ENCODE results near the gene GABARAPL1.

GABARAPL1 gene

GRCh38 chr12:10235761-10236631 lies 23.3 kb downstream of the GABARAPL1 start:
- DNase-seq = no peak

GRCh38 chr12:10236720-10237119 lies 24.0 kb downstream of the GABARAPL1 start:
- DNase-seq = no peak

DNA sequence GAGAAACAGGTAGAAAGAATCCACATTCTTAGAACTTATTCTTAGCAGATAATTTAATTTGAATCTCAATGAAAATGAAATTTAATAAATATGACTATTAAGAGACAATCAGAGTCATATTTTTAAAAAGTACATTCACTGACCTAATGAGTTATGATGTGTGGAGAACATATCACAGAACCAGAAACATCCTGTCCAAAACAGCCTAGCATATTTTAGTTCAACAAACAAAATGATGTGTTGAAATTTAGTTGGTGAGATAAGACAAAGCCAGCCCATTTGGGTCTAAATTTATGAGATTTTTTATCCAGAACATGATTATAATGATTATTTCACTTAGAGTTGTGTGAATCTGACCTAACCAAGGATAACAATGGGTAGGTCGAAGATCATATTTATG lies 25.8 kb downstream of the GABARAPL1 start:
- no peak for DNase-seq

DNA sequence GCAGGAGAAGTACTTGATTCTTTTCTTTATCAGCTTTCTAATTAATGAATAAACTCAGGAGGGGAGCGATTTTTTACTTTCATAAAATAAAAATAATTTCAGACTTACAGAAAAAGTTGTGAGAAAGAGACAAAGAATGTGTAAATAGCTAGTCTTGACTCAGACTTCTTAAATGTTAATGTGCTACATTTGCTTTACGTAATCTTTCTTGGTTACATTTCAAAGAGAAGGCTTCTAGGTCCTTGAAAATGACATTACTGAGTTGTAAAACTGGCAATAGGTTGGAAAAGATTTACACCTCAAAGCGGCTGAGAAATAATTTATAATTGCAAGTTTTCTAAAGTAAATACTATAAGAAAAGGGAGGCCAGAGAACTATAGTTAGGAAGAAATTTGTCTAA lies 28.6 kb downstream of the GABARAPL1 start:
- DNase-seq = no peak

GRCh38 chr12:10241727-10242126 lies 29.1 kb downstream of the GABARAPL1 start:
- no peak for DNase-seq

- DNase-seq = no peak
Measured at GRCh38 chr12:10242539-10242938, 29.9 kb downstream of the GABARAPL1 start.

DNA sequence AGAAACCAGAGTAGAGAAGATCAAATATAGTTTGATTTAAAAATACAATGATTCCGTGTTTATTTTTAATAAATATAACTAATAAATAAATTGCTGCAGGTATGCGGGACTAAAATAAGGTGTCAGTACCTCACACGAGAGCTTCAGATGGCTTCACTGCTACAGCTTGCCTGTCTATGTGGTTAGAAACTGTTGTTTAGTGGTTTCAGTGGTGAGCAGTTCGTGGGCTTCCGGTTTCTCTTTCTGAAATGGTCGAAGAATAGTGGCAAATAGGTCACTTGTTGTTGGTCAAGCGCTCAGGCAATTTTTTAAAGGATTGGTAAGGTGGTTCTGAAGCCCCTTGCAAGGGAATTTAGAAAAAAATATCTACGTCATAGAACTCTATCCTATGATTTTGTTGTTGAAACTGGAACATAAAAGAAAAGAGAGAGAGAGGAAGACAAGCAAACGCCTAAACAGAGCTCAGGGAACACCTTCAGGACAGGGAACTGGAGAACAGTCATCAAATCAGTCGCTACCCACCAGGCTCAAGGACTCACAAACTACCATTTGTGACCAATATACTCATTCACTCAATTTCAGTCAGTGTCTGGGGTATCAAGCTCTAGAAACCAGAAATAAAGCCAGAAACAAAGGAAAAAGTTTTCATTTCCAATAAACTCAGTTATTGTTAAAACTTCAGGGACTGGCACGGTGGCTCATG lies 31.3 kb downstream of the GABARAPL1 start:
- DNase-seq = no peak

- DNase-seq = no peak
Measured at GRCh38 chr12:10247436-10248058, 34.9 kb downstream of the GABARAPL1 start.

GRCh38 chr12:10249690-10250455 lies 37.2 kb downstream of the GABARAPL1 start:
- DNase-seq = no peak

- no peak for DNase-seq
Measured at GRCh38 chr12:10251669-10252068, 39.0 kb downstream of the GABARAPL1 start.

- DNase-seq = no peak
Measured at GRCh38 chr12:10252201-10252600, 39.5 kb downstream of the GABARAPL1 start.

DNA sequence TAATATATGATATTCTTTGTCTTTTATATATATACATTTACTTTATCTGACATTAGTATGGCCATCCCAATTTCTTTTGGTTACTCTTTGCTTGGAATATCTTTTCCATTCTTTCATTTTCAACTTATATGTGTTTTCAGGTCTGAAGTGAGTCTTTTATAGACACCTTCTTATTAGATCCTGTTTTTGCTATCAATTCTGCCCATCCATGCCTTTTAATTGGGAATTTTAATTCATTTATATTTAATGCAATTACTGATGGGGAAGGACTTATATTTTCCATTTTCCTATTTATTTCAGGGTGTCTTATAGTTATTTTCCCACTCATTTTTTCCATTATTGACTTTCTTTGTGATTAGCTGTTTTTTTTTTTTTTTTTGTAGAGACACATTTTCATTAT lies 43.4 kb downstream of the GABARAPL1 start:
- no peak for DNase-seq

DNA sequence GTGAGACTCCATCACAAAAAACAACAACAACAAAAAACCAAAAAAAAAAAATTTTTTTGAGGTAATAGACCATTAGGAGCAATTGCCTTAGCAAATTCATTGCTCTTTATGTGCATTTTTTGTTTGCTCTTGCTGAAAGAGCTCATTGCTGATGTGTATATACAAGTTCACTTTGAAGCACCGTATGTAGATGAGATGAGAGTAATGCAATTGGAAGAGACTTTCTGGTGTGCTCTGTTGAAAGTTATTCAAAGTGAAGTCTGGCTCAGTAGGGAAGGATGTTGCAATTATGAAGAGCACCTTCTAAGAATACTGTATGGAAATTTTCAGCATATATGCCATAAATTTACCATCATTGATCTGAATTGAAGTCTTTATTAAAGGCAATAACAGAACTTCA lies 48.2 kb downstream of the GABARAPL1 start:
- DNase-seq = no peak

DNA sequence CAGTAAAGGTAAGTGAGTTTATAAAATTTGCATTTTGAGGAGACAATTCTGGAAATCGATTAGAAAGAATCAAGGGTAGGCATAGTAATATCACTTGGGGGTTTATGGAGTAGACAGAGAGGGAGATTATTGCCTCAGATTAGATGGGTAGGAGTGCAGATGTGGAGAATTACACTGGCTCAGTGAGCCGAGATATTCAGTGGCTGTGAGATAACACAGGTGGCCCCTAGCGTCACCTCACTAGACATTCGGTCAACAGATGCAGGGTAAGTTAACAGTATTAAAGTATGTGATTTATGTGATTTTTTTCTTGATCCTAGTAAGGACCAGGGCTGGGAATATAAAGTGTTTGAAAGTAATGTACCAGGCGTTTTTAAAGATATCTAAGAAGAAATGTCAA lies 55.4 kb downstream of the GABARAPL1 start:
- DNase-seq = no peak

GRCh38 chr12:10272467-10272866 lies 59.8 kb downstream of the GABARAPL1 start:
- DNase-seq = no peak
